ENCODE data around the gene ITGA1.

The ITGA1 gene

GRCh38 chr5:52808316-52808901 is 20.7 kb downstream of the ITGA1 start:
- no peak overlapping the region for H3K27ac ChIP-seq
- H3K4me2 ChIP-seq (ENCODE audit: low read length) = no peak overlapping the region
- peaks cover 46% of the 10 kb centered on the region for H3K79me2 ChIP-seq
- H3K36me3 ChIP-seq (ENCODE audit: control insufficient read depth, insufficient read depth, low read length) = no peaks in the 10 kb centered on the region
- no peak overlapping the region for H3K9ac ChIP-seq
- no peaks in the 10 kb centered on the region for H3K9me3 ChIP-seq (ENCODE audit: control insufficient read depth, low read length)
- H3K27me3 ChIP-seq (ENCODE audit: control insufficient read depth, insufficient read depth, low read length) = no peaks in the 10 kb centered on the region
- no peak overlapping the region for H3K4me3 ChIP-seq (ENCODE audit: low read depth, low read length)
- H2AFZ ChIP-seq = no peak overlapping the region
- H3K4me1 ChIP-seq = peaks cover 7% of the 10 kb centered on the region
- TF ChIP-seq CTCF (IDR thresholded peaks at IDR 0.05) = no peak

GRCh38 chr5:52809884-52810283 is 22.2 kb downstream of the ITGA1 start:
- Histone ChIP-seq H2AFZ (no peak overlapping the region), H3K9ac (no peak overlapping the region), H3K79me2 (peaks cover 54% of the 10 kb centered on the region), H3K4me2 (ENCODE audit: low read length) (no peak overlapping the region), H3K36me3 (ENCODE audit: control insufficient read depth, insufficient read depth, low read length) (no peaks in the 10 kb centered on the region), H3K4me3 (ENCODE audit: low read depth, low read length) (no peak overlapping the region), H3K4me1 (peaks cover 11% of the 10 kb centered on the region), H3K9me3 (ENCODE audit: control insufficient read depth, low read length) (no peaks in the 10 kb centered on the region), H3K27ac (no peak overlapping the region), H3K27me3 (ENCODE audit: control insufficient read depth, insufficient read depth, low read length) (no peaks in the 10 kb centered on the region)
- no peak for TF ChIP-seq CTCF (IDR thresholded peaks at IDR 0.05)

- Histone ChIP-seq H3K9ac (no peak overlapping the region), H3K36me3 (ENCODE audit: control insufficient read depth, insufficient read depth, low read length) (no peaks in the 10 kb centered on the region), H3K27ac (no peak overlapping the region), H3K27me3 (ENCODE audit: control insufficient read depth, insufficient read depth, low read length) (no peaks in the 10 kb centered on the region), H3K4me2 (ENCODE audit: low read length) (no peak overlapping the region), H3K9me3 (ENCODE audit: control insufficient read depth, low read length) (no peaks in the 10 kb centered on the region), H2AFZ (no peak overlapping the region), H3K4me1 (peaks cover 15% of the 10 kb centered on the region), H3K4me3 (ENCODE audit: low read depth, low read length) (no peak overlapping the region), H3K79me2 (peaks cover 53% of the 10 kb centered on the region)
- no peak for TF ChIP-seq CTCF (IDR thresholded peaks at IDR 0.05)
Observed at GRCh38 chr5:52810426-52810825, 22.7 kb downstream of the ITGA1 start.

GRCh38 chr5:52811067-52811749 is 23.5 kb downstream of the ITGA1 start:
- H3K4me3 ChIP-seq (ENCODE audit: low read depth, low read length) = no peak overlapping the region
- no peaks in the 10 kb centered on the region for H3K9me3 ChIP-seq (ENCODE audit: control insufficient read depth, low read length)
- H2AFZ ChIP-seq = no peak overlapping the region
- TF ChIP-seq CTCF (IDR thresholded peaks at IDR 0.05) = no peak
- no peak overlapping the region for H3K27ac ChIP-seq
- H3K9ac ChIP-seq = no peak overlapping the region
- no peaks in the 10 kb centered on the region for H3K27me3 ChIP-seq (ENCODE audit: control insufficient read depth, insufficient read depth, low read length)
- H3K4me2 ChIP-seq (ENCODE audit: low read length) = no peak overlapping the region
- H3K36me3 ChIP-seq (ENCODE audit: control insufficient read depth, insufficient read depth, low read length) = no peaks in the 10 kb centered on the region
- H3K4me1 ChIP-seq = peaks cover 15% of the 10 kb centered on the region
- H3K79me2 ChIP-seq = peaks cover 53% of the 10 kb centered on the region
